Renal pelvis (tissue), 4 donors: ENCODE measurements around the gene NTN5. TPM values are rescaled to one million over a fixed set of nuclear protein-coding genes. Genes with fewer than 3 reads are reported as not detected.
"Not testable (repeated sequence)": the region's sequence is repeated elsewhere in the genome, so short reads cannot be mapped to it uniquely, and the experiment has no call there.

Experiments
- DNase-seq: peaks from one replicate; pipeline ENCODE4 v3.0.0-alpha.2; 2013
- polyA plus RNA-seq, 3 donors: library from polyadenylated mRNA; unstranded; fragments of 120-200 nt; gene quantifications; one replicate each; pipeline ENCODE4 v1.2.1, GENCODE V29; 2013; ENCODE audit not compliant: insufficient read length in 3 of 3

Gene NTN5
- polyA plus RNA-seq, 3 donors, result 0.91 to 1.9 (median 1.5) TPM

GRCh38 chr19:48644839-48645619, 27.8 kb downstream of the NTN5 start:
- DNase-seq, result no peak

- DNase-seq, result no peak
These were observed 28.5 kb downstream of the NTN5 start for GRCh38 chr19:48644355-48644754.

GRCh38 chr19:48642862-48643261, 30.0 kb downstream of the NTN5 start:
- DNase-seq, result no peak

GRCh38 chr19:48641850-48642249, 31.0 kb downstream of the NTN5 start:
- no peak for DNase-seq

- no peak for DNase-seq
These were observed 33.1 kb downstream of the NTN5 start for GRCh38 chr19:48639483-48640375.

GRCh38 chr19:48638831-48639381, 33.9 kb downstream of the NTN5 start:
- DNase-seq, result no peak

- DNase-seq, result peak; percentile 95
These were observed 34.6 kb downstream of the NTN5 start for GRCh38 chr19:48637948-48638830.

- DNase-seq, result peak; percentile 99
These were observed 35.3 kb downstream of the NTN5 start for GRCh38 chr19:48637449-48637947.

- no peak for DNase-seq
These were observed 35.9 kb downstream of the NTN5 start, which contains the start of gene DBP for GRCh38 chr19:48636859-48637448. Gene DBP, minus strand, starts transcription at chr19:48637379. Its CDS starts 385 bp downstream, at chr19:48636994.

- DNase-seq, result no peak
These were observed 36.6 kb downstream of the NTN5 start for GRCh38 chr19:48635966-48636858.

- no peak for DNase-seq
These were observed 37.4 kb downstream of the NTN5 start for GRCh38 chr19:48635263-48635965.

GRCh38 chr19:48634424-48635262, 38.2 kb downstream of the NTN5 start:
- DNase-seq, result peak; percentile 95

- no peak for DNase-seq
These were observed 38.8 kb downstream of the NTN5 start for GRCh38 chr19:48634036-48634342.

GRCh38 chr19:48633148-48634035, 39.4 kb downstream of the NTN5 start:
- DNase-seq, result no peak

- DNase-seq, result no peak
These were observed 40.1 kb downstream of the NTN5 start for GRCh38 chr19:48632692-48633147.

GRCh38 chr19:48632286-48632685, 40.5 kb downstream of the NTN5 start:
- DNase-seq, result not testable (repeated sequence)

GRCh38 chr19:48631225-48631624, 41.6 kb downstream of the NTN5 start:
- DNase-seq, result no peak
